Measurements from ENCODE around the gene LPAR4.

DNA sequence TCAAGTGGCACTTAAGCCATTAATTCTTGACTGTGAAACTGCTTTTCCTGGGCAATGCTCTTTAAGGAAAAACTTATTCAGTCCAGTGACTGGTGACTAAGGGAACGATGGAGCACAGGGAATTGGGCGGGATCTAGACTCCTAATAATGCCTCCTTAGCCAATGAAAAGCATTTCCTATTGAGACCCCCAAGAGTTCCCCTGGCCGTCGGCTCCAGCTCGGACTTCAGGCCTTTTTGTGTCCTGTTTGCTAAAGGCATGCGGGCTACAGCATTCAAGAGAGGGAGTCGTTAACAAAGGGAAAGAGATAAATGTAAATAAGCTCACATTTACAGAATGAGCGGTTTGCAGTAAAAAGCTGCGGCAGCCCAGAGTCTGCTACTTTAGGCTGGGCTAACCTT lies at the start of gene LPAR4:
- TF ChIP-seq GATA3 (IDR thresholded peaks at IDR 0.05; ENCODE audit: low read depth, low read length) (no peak), GATA2 (IDR thresholded peaks at IDR 0.05; ENCODE audit: low read depth, low read length) (no peak)
